ENCODE measurements around the gene TSPO. TPM values are rescaled to one million over a fixed set of nuclear protein-coding genes. Genes with fewer than 3 reads are reported as not detected.

Gene TSPO
- total and polyA plus RNA-seq, 2 of the 8 experiments (the other 6 are each of a cell fraction or from before 2014, with no cell fraction given), result 19.9 to 51.5 TPM

DNA sequence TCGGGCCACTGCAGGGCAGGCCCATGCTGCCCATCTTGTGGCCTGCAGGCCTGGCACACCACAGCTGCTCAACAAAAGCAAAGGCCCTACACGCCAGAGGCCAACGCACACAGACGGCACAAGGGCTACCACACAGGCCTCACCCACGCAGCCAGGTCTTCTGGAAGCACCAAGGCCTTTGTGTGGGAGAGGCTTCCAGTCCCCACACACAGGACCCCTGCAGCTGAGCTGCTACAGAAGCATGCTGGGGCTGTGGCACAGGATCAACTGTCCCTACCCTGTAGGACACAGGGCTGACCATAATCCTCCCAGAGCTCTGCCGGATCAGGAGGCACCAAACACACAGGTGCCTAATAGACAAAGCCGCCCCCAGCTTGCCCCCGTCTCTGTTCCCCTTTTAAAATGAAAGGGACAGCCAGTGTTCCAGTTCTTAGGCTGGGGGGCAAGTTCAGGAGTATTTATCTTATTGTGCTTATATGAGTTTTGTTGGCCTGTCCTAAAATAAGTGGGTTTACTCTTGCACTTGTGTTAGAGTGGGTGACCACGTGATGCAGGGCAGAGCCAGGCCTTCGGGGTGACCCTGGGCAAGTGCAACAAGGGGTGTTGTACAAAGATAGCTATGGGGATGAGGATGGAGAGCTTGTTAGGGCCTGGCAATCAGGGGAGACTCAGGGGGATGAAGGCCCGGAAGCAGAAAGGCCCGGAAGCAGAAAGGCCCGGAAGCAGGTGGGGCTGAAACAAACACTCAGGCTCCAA, 30.1 kb downstream of the TSPO start:
- H3K9ac ChIP-seq (replicated peaks in 1 of 4; ENCODE audit: extremely low read depth in 1 of 4, low read depth in 3 of 4, low read length in 3 of 4), result no peak overlapping the region; a peak in 1 of 7 replicates

More for the DNA sequence above, 30.1 kb downstream of the TSPO start:
- CTCF ChIA-PET (ENCODE audit: partially characterized antibody), result interaction anchor here (1.7 to 12.4 kb wide), 2 partner anchors 19 to 47 kb away, joined by 3 to 104 read pairs; no protein-coding TSS in a partner anchor
- Histone ChIP-seq H4K5ac (ENCODE audit: insufficient read length, low read depth, low read length) (no peak overlapping the region), H3K4me2 (ENCODE audit: insufficient read depth in 1 of 2, low read depth in 2 of 2, low read length in 2 of 2) (no peak overlapping the region), H4K8ac (ENCODE audit: extremely low read depth, insufficient read depth, low read length) (no peak overlapping the region; the same call in 1 of the 2 replicates), H3K27me3 (replicated peaks in 1 of 4; ENCODE audit: control insufficient read depth in 3 of 4, extremely low read depth in 1 of 4, insufficient read depth in 3 of 4, low read length in 3 of 4) (no peaks in the 10 kb centered on the region), H3K27ac (ENCODE audit: low read depth, low read length) (no peak overlapping the region), H3K4ac (replicated peaks; ENCODE audit: insufficient read length, low read depth, low read length) (no peak overlapping the region), H3K18ac (ENCODE audit: extremely low read depth, low read length) (no peak overlapping the region), H3K23ac (ENCODE audit: insufficient read length) (no peak overlapping the region), H2AK5ac (ENCODE audit: low read depth, low read length) (no peak overlapping the region), H3K14ac (ENCODE audit: insufficient read length) (no peak overlapping the region), H3K4me3 (ENCODE audit: extremely low read depth in 1 of 4, insufficient read depth in 2 of 4, low read depth in 3 of 4, low read length in 4 of 4) (no peak overlapping the region), H3K79me1 (ENCODE audit: low read depth, low read length) (peaks cover 10% of the 10 kb centered on the region; the same call in 1 of the 2 replicates), H3K36me3 (ENCODE audit: control insufficient read depth in 2 of 4, insufficient read depth in 4 of 4, low read length in 3 of 4) (peaks cover 19 to 37% (median 34%) of the 10 kb centered on the region in 4 experiments; a peak in 7 of 8 replicates), H2BK12ac (ENCODE audit: low read depth, low read length) (no peak overlapping the region), H2BK20ac (ENCODE audit: low read length) (no peak overlapping the region), H3K79me2 (ENCODE audit: control insufficient read depth in 1 of 2, insufficient read depth in 2 of 2, low read length in 2 of 2) (peaks cover 0 to 32% of the 10 kb centered on the region in 2 experiments; a peak in 3 of 4 replicates), H3K23me2 (ENCODE audit: low read depth, low read length) (peaks cover 6% of the 10 kb centered on the region; the same call in 1 of the 2 replicates), H3K4me1 (replicated peaks in 1 of 4; ENCODE audit: control insufficient read depth in 3 of 4, insufficient read depth in 4 of 4, low read length in 3 of 4) (peaks cover 0 to 11% (median 5%) of the 10 kb centered on the region in 4 experiments; a peak in 5 of 7 replicates), H2BK15ac (ENCODE audit: low read length) (no peak overlapping the region), H2BK5ac (ENCODE audit: low read depth, low read length) (no peak overlapping the region), H3K56ac (replicated peaks; ENCODE audit: insufficient read length, low read depth, low read length) (no peak overlapping the region), H4K91ac (replicated peaks; ENCODE audit: insufficient read length, low read length) (no peak overlapping the region), H2BK120ac (replicated peaks; ENCODE audit: low read depth, low read length) (no peak overlapping the region), H3K9me3 (ENCODE audit: insufficient read depth in 2 of 2, low read depth in 1 of 2, low read length in 1 of 2) (no peaks in the 10 kb centered on the region), H4K20me1 (replicated peaks in 1 of 2; ENCODE audit: control insufficient read depth in 1 of 2, insufficient read depth in 2 of 2, low read length in 2 of 2) (peaks cover 4 to 20% of the 10 kb centered on the region in 2 experiments), H2AFZ (ENCODE audit: low read length) (no peak overlapping the region)
- POLR2A ChIA-PET (ENCODE audit: partially characterized antibody), result interaction anchor here (1.4 to 5.0 kb wide), 6 partner anchors 9 to 31 kb away, joined by 3 to 29 read pairs (median 4); no protein-coding TSS in a partner anchor
- no peak for FAIRE-seq
- WGBS, 2 experiments (ENCODE audit: extremely low coverage in 1 of 2, insufficient coverage in 1 of 2, insufficient read length in 1 of 2, insufficient replicate concordance in 2 of 2, low coverage in 1 of 2, low lambda C conversion rate in 2 of 2, missing lambda C conversion rate in 1 of 2), result 86% methylated on average over 11 of the region's 13 CpGs; no CpG with 5 or more reads in 1 of the 2 experiments
- DNase-seq (ENCODE audit: low read depth in 1 of 2, low spot score in 2 of 2), result no peak
- TF ChIP-seq CHD2 (IDR thresholded peaks at IDR 0.05; ENCODE audit: low read length) (no peak), PHF8 (conservative IDR thresholded peaks at IDR 0.05; ENCODE audit: low read depth, low read length) (no peak), POLR2A (IDR thresholded peaks at IDR 0.05; ENCODE audit: control extremely low read depth in 1 of 2, low read depth in 2 of 2, low read length in 2 of 2) (no peak), MAFK (IDR thresholded peaks at IDR 0.05; ENCODE audit: low read depth, low read length) (no peak), BCL11A (IDR thresholded peaks at IDR 0.05; ENCODE audit: low read depth in 2 of 2, low read length in 2 of 2) (no peak), NANOG (IDR thresholded peaks at IDR 0.05; ENCODE audit: insufficient read depth, low read depth, low read length, poor library complexity, severe bottlenecking) (no peak), BACH1 (IDR thresholded peaks at IDR 0.05; ENCODE audit: low read length) (no peak), POLR2AphosphoS5 (IDR thresholded peaks at IDR 0.05; ENCODE audit: low read depth, low read length) (no peak), RFX5 (IDR thresholded peaks at IDR 0.05; ENCODE audit: borderline replicate concordance, low read depth, low read length) (no peak), KDM4A (IDR thresholded peaks at IDR 0.05; ENCODE audit: low read depth, low read length, severe bottlenecking) (no peak), YY1 (IDR thresholded peaks at IDR 0.05; ENCODE audit: low read depth, low read length) (no peak)
- TF ChIP-seq, protein P1, sequence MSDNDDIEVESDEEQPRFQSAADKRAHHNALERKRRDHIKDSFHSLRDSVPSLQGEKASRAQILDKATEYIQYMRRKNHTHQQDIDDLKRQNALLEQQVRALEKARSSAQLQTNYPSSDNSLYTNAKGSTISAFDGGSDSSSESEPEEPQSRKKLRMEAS (IDR thresholded peaks at IDR 0.05), result no peak

All from H1 (cell line).